H1 (cell line): ENCODE measurements around the gene PELI2.

Experiments
- CTCF ChIP-seq, 3 experiments: IDR thresholded peaks; 1 replicate in 2 of 3; 2 replicates in 1 of 3; pipeline versions ENCODE4 v1.5.1 to v1.6.1; 2011; ENCODE audit warnings: low read length in 3 of 3, mild to moderate bottlenecking in 3 of 3, inconsistent platforms in 2 of 3, low read depth in 1 of 3, moderate library complexity in 1 of 3; ENCODE audit not compliant: insufficient read depth in 1 of 3; ENCODE audit errors: control extremely low read depth in 1 of 3
- EGR1 ChIP-seq: IDR thresholded peaks from 2 replicates; pipeline ENCODE4 v1.6.1; 2011; ENCODE audit warnings: low read depth, low read length, borderline replicate concordance
- GABPA ChIP-seq: IDR thresholded peaks from 2 replicates; pipeline ENCODE4 v1.6.1; 2011; ENCODE audit warnings: mild to moderate bottlenecking, low read length, moderate library complexity, borderline replicate concordance; ENCODE audit not compliant: insufficient read depth
- MAFK ChIP-seq: IDR thresholded peaks from 2 replicates; pipeline ENCODE4 v1.6.1; 2012; ENCODE audit warnings: low read depth, mild to moderate bottlenecking, improper control_type of control experiment, low read length
- POLR2A ChIP-seq, 2 experiments: IDR thresholded peaks; 1 replicate in 1 of 2; 2 replicates in 1 of 2; pipeline ENCODE4 v1.6.1; 2011; ENCODE audit warnings: low read depth in 2 of 2, low read length in 2 of 2, mild to moderate bottlenecking in 2 of 2; ENCODE audit errors: control extremely low read depth in 1 of 2
- SP1 ChIP-seq: IDR thresholded peaks from 2 replicates; pipeline ENCODE4 v1.6.1; 2011; ENCODE audit warnings: low read depth, low read length
- SUZ12 ChIP-seq: fragments of 200-600 bp; sonication (generic); IDR thresholded peaks from 2 replicates; pipeline ENCODE4 v1.6.1; 2012; ENCODE audit warnings: mild to moderate bottlenecking, inconsistent platforms, low read length, moderate library complexity, mixed read lengths

GRCh38 chr14:56133547-56133946 lies 15.3 kb downstream of the PELI2 start:
- TF ChIP-seq EGR1, result no peak
- TF ChIP-seq CTCF (IDR thresholded peaks at IDR 0.05; ENCODE audit: control extremely low read depth in 1 of 3, insufficient read depth in 1 of 3, low read depth in 1 of 3, low read length in 3 of 3), result no peak
- TF ChIP-seq MAFK, result no peak
- TF ChIP-seq POLR2A (IDR thresholded peaks at IDR 0.05; ENCODE audit: control extremely low read depth in 1 of 2, low read depth in 2 of 2, low read length in 2 of 2), result no peak
- no peak for TF ChIP-seq GABPA
- TF ChIP-seq SP1, result no peak
- TF ChIP-seq SUZ12, result no peak
